Hindlimb muscle (tissue), 1 donor: ENCODE measurements around the gene PARVG. TPM values are rescaled to one million over a fixed set of nuclear protein-coding genes. Genes with fewer than 3 reads are reported as not detected.

Experiments used
- DNase-seq: peaks from one replicate; pipeline ENCODE4 v3.0.0-alpha.2; 2013
- polyA plus RNA-seq: library from polyadenylated mRNA; unstranded; fragments of 120-200 nt; gene quantifications from one replicate; pipeline ENCODE4 v1.2.1, GENCODE V29; 2013; ENCODE audit not compliant: insufficient read length

PARVG gene
- polyA plus RNA-seq, 1 donor: 4.5 TPM

DNA sequence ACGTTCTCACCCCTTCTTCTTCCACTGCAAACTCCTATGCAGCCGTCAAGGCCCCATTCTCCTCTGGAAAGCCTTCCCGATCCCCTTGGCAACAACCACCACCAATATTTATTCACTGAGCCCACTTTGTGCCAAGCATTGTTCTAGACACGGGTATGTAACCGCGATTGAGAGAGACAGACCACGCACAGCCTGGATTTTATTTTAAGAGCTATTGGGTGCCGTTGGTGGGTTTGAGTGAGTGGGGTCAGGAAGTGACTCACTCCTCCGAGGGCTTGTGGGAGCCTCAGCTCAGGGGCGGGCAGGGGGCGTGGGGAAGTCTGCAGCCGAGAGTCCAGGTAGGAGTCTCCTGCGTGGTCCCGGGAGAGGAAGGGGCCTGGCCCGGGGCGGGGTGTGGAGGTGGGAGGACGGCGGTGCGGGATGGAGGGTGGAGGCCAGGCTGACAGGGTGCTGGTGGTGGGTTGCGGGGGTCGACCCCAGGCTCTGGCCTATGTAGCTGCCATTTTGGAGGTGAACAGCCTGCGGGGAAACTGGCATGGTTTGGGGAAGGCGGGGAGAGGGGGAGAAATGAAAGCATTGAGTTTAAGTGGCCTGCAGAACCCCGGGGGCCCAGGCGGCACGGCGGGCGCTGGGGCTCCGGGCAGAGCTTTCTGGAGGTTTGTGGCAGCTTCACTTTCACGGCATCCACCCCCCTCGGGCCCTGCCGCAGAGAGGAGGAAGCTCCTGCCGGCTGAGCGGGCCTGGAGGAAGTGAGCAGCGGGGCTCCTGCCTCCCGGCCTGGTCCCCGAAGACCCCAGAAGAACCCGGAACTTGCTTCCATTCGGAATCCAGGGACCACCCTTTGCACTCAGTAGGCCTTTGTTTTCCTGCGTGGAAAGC, 547 bp downstream of the PARVG start:
- no peak for DNase-seq

DNA sequence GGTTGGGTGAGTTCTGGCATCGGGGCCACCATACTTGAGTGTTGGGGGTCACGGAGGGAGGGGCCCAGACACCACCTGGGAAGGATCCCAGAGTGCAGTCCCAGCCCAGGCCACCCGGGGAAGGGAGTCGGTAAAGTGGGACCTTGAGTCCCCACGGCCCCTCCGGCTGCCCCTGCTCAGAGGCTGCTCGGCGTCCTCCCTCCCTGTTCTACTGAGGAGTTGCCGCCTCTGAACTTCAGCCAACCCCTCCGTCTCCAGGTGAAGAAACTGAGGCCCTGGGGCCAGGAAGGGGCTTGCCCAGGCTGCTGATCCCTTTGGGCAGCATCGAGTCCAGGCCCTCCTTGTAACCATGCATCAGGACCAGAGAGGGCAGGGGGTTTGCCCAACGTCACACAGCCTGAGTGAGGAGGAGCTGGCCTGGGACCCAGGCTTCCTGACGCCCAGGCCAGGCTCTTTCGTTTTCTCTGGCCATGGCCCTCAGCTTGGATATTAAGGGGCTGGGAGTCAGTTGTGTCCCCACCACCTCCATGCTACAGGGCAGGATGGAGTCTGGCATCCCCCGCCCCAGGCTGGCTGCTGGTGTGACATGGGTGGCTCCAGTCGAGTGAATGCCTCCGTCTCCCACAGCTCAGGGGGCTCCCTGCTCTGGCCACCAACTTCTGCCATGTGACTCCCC, 1.3 kb downstream of the PARVG start:
- DNase-seq: no peak

DNA sequence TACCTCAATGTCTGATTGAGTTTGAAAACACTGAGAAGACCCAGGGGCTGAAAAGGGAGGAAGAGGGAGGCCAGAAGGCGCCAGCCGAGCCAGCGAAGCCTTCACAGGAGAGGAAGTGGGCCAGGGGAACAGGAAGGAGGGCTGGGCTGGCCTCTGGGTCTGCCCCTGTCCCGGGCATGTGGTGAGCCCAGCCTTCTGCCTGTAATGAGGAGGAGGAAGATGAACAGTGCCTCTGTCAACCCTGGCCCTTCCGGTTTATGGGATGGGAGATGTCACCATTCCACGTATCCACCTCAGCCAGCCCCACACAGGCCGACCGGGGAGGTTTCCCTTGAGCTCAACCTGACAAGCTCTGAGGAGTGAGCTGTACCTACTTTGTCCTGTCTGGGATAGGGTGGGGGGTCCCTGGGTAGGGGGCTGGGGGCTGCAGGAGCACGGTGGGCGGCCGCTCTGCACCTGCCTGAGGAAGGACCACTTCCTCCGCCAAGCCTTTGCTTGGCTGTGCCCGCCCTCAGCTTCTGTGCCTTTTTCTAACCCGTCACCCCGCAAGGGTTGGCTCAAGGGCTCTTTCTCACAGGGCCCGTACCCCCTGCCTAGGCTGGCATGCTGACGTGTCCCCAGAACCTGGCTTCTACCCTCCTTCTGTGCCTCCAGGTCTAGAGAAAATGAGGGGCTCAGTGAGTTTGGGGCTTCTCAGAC, 2.0 kb downstream of the PARVG start:
- no peak for DNase-seq

DNA sequence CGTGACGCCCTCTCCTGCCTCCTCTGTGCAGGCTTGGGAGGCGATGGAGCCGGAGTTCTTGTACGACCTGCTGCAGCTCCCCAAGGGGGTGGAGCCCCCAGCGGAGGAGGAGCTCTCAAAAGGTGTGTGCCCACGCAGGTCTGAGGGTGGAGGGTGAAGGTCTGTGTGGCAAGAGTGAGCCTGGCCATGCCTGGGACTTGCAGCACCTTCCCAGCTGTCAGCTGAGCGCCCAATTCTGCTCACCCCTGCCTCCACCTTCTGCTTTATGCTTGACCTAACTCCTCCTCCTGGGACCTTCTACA, 2.5 kb downstream of the PARVG start:
- DNase-seq: no peak

DNA sequence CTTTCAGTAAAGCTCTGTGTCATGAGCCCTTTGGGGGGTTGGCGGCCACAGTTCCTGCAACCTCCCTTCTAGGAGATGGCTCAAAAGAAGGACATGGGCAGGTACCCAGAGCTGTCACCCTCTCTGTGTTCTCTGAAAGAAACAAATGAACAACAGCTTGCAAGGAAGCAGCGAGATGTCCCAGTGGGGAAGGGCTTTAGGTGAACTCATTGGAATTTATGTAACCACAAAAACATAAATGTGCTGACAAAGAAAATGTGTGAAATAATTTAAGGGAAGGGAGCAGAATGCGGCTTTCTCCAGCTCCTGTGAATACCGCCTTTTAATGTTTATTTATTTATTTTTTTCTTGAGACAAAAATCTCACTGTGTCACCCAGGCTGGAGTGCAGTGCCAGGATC, 3.3 kb downstream of the PARVG start:
- no peak for DNase-seq

DNA sequence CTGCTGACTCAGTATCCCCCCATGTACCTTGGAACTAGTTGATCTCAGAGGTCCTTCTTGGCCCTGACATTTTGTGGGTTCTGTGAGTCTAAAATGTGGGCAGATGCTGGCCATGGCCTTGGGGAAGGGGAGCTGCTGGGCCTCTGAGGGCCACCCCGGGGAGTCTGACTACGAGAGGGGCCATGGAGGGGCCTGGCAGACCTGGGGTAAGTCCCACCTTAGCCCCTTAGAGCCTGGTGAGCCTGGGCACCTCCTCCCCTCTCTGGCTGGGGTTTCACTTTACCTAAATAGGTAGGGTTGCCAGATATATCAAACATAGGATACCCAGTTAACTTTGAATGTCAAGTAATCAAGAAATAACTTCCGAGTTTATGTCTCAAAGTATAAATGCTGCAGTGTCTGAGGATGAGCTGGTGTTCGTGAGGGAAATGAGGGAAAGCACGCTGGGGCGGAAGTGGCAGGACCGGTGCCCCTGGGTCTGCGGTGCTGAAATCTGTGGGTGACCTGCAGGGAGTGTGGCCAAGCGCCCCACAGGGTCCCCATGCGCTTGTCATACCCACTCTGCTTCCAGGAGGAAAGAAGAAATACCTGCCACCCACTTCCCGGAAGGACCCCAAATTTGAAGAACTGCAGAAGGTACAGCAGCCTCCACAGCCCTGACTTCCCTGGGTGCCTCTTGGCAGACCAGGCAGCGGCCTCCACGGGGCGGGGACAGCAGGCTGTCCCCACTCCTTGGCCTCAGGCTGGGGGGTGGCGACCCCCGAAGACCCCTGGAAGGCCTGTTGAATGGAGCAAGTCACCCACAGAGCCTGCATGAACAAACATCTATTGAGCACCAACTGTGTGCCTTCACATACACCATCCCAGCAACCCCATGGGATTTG, 4.8 kb downstream of the PARVG start:
- DNase-seq: no peak

GRCh38 chr22:44186121-44186510, 5.4 kb downstream of the PARVG start:
- no peak for DNase-seq

DNA sequence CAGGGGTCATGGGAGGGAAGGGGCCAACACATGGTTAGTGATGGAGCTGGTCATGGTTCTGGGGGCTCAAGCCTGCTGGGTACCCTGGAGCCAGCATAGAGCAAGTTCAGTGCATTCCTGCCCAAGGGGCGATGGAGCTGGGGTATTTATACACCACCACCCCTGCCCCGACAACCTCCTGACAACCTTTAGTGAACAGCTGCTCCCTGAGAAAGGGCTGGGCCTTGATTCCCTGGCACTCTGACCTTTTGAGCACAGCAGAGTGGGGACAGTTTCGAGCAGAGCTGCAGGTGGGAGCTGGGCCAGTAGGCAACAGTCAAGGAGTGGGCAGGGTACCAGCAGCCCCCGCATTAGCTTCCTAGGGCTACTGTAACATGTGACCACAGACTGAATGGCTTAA, 6.0 kb downstream of the PARVG start:
- DNase-seq: no peak

DNA sequence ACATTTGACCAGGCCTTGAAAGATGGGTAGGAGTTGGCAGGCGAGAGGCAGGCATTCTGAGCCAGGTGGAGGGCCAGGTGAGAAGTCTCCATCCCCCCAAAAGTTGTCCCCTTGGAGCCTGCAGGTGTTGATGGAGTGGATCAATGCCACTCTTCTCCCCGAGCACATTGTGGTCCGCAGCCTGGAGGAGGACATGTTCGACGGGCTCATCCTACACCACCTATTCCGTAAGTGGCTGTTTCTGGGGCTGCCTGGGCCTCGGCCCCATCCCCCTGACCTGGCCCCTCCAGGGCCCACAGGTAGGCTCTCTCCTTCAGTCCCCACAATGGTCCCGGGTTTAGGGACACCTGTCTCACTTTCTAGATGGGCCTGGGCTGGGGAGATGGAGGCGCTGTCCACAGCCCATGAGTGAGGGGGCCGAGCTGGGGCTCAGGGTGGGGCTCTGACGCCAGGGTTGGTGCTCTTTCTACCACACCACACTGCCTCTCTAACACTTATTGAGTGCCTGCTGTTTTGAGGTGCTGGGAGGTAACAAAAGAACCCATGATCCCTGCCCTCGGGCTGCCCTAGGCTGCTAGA, 7.0 kb downstream of the PARVG start:
- DNase-seq: no peak

GRCh38 chr22:44188316-44188715, 7.6 kb downstream of the PARVG start:
- no peak for DNase-seq

GRCh38 chr22:44188986-44189630, 8.4 kb downstream of the PARVG start:
- no peak for DNase-seq

- no peak for DNase-seq
Observed at GRCh38 chr22:44190381-44190976, 9.8 kb downstream of the PARVG start.

GRCh38 chr22:44191036-44191454, 10.3 kb downstream of the PARVG start:
- no peak for DNase-seq

- DNase-seq: no peak
Observed at GRCh38 chr22:44192098-44192815, 11.5 kb downstream of the PARVG start.

- DNase-seq: no peak
Observed at GRCh38 chr22:44192816-44193534, 12.2 kb downstream of the PARVG start.

- DNase-seq: no peak
Observed at GRCh38 chr22:44193535-44193891, 12.8 kb downstream of the PARVG start.

GRCh38 chr22:44194569-44194968, 13.8 kb downstream of the PARVG start:
- no peak for DNase-seq

DNA sequence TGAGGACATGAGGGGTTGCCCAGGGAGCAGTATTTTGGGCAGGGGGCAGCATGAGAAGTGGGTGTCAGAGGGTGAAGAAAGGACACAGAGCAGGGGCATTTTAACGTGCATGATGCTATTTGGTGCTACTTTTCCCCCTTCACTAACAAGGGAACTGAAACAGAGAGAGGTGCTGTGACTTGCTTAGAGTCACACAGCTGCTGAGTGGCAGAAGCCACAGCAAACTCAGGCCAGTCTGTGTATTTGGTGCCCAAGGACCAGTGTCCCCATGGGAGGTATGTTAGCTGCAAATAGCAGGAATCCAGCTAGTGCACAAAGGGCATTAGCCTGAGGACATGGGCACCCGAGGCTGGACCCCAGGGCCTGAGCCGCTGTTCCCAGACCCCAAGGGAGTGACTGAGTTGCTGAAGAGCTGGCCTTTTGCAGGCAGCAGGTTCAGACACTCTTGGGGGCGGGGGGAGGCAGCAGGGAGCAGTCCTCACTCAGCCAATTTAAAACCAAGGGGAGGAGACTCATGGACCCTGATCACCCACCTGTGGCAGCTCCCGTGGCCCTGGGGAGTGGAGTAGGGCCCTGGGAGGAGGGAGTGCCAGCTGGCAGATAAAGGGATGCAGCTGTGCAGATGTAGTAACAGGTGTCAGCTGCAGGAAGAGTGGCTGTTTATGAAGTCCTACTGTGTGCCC, 14.6 kb downstream of the PARVG start:
- no peak for DNase-seq

DNA sequence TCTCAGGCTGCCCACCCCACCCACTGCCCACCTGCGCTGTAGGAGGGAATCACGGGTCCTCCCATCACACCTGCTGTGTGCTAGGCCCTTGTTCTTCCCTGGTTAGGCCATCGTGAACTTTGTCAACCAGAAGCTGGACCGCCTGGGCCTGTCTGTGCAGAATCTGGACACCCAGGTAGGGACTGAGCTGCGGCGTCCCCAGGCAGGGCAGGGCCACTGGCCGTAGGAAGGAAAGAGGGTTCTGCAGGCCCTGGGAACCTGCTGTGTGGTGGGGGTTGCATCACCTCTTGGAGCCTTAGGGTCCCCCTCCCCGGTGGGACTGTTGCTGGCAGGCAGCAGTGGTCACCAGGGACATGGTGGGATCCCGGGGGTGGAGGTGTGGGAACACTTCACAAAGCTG, 15.5 kb downstream of the PARVG start:
- no peak for DNase-seq
